GM18511 (cell line): ENCODE measurements around the gene DNAJB1.
"Not testable (repeated sequence)": the region's sequence is repeated elsewhere in the genome, so short reads cannot be mapped to it uniquely, and the experiment has no call there.

Experiments used
- ATAC-seq: cut with Tn5 transposase; IDR thresholded peaks from one replicate; pipeline ENCODE4 v1.9.1; 2021; ENCODE audit warnings: mild to moderate bottlenecking, moderate library complexity; ENCODE audit not compliant: unreplicated experiment

The DNAJB1 gene

GRCh38 chr19:14520543-14520942 is 2.3 kb upstream of the DNAJB1 start:
- ATAC-seq = no peak

GRCh38 chr19:14519860-14520407 is 1.7 kb upstream of the DNAJB1 start:
- ATAC-seq = no peak

- ATAC-seq = no peak
Observed at GRCh38 chr19:14519245-14519859, 1.2 kb upstream of the DNAJB1 start.

- ATAC-seq = peak; percentile 1
Observed at GRCh38 chr19:14517446-14517839, 754 bp downstream of the DNAJB1 start.

- ATAC-seq = no peak
Observed at GRCh38 chr19:14516746-14517438, 1.3 kb downstream of the DNAJB1 start.

GRCh38 chr19:14516048-14516534 is 2.1 kb downstream of the DNAJB1 start:
- no peak for ATAC-seq

- no peak for ATAC-seq
Observed at GRCh38 chr19:14515501-14516047, 2.6 kb downstream of the DNAJB1 start.

- ATAC-seq = no peak
Observed at GRCh38 chr19:14514215-14514863, 3.9 kb downstream of the DNAJB1 start.

- no peak for ATAC-seq
Observed at GRCh38 chr19:14512406-14512961, 5.7 kb downstream of the DNAJB1 start.

GRCh38 chr19:14511229-14511593 is 7.0 kb downstream of the DNAJB1 start:
- no peak for ATAC-seq

- no peak for ATAC-seq
Observed at GRCh38 chr19:14510311-14511228, 7.6 kb downstream of the DNAJB1 start.

GRCh38 chr19:14507704-14508542 is 10.3 kb downstream of the DNAJB1 start:
- no peak for ATAC-seq

- no peak for ATAC-seq
Observed at GRCh38 chr19:14505488-14506239, 12.5 kb downstream of the DNAJB1 start.

GRCh38 chr19:14504575-14504974 is 13.6 kb downstream of the DNAJB1 start:
- not testable (repeated sequence) for ATAC-seq

- no peak for ATAC-seq
Observed at GRCh38 chr19:14503285-14503684, 14.9 kb downstream of the DNAJB1 start.

GRCh38 chr19:14502334-14503092 is 15.7 kb downstream of the DNAJB1 start:
- ATAC-seq = no peak

- no peak for ATAC-seq
Observed at GRCh38 chr19:14497228-14497921, 20.8 kb downstream of the DNAJB1 start.
